HG03565 (cell line): Measurements from ENCODE around the gene PIK3CB.
"Not testable (repeated sequence)": the region's sequence is repeated elsewhere in the genome, so short reads cannot be mapped to it uniquely, and the experiment has no call there.

Source experiments
- ATAC-seq: cut with Tn5 transposase; IDR thresholded peaks from one replicate; pipeline ENCODE4 v1.9.1; 2021; ENCODE audit warnings: mild to moderate bottlenecking, moderate library complexity; ENCODE audit not compliant: unreplicated experiment

The PIK3CB gene

GRCh38 chr3:138687236-138687635 lies 147.5 kb downstream of the PIK3CB start:
- peak; percentile 14 for ATAC-seq

GRCh38 chr3:138686771-138687221 lies 147.9 kb downstream of the PIK3CB start:
- ATAC-seq: peak; percentile 98

GRCh38 chr3:138684396-138684795 lies 150.3 kb downstream of the PIK3CB start:
- no peak for ATAC-seq

- ATAC-seq: no peak
Measured at GRCh38 chr3:138682648-138683047, 152.1 kb downstream of the PIK3CB start.

DNA sequence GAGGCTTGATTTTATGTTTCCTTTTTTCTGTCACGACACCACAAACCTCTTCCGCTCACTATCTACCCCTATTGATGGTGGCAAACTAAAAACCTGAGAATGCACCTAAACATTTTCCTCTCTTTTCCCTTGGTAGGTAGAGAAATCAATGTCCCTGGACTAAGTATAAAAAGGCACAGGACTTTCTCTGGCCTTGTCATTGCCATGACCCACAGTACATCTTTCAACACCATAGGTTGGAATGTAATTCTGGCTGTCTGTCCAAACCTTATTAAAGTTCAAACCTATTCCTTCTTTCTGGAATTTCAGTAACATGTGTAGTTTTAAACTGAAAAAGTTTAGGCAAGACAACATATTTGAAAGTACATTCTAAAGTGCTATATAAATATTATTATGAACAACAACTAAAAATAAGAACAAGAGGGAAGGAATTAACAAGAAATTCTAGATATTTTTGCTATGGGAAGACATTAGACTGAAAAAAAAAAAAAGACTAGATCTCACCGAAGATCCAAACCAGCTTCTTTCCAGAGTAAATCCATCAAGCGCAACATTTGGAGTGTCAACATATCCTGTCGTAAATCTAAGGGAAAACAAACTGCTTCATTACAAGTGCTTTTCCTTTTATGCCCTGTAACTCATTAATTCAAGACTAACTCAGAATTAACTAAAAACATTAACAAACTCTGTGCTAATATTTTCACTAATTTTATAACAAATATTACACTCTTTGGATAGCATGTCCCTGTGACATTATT lies 153.1 kb downstream of the PIK3CB start:
- no peak for ATAC-seq

DNA sequence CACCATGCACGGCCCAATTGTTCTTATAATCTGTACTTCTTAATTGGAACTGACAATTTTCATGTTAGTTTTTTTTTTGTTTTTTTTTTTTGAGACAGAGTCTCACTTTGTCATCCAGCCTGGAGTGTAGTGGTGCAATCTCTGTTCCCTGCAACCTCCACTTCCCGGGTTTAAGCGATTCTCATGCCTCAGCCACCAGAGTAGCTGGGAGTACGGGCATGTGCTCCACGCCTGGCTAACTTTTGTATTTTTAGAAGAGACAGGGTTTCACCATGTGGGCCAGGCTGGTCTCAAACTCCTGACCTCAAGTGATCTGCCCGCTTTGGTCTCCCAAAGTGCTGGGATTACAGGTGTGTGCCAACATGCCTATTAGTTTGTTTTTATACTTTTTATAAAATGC lies 153.8 kb downstream of the PIK3CB start:
- not testable (repeated sequence) for ATAC-seq

DNA sequence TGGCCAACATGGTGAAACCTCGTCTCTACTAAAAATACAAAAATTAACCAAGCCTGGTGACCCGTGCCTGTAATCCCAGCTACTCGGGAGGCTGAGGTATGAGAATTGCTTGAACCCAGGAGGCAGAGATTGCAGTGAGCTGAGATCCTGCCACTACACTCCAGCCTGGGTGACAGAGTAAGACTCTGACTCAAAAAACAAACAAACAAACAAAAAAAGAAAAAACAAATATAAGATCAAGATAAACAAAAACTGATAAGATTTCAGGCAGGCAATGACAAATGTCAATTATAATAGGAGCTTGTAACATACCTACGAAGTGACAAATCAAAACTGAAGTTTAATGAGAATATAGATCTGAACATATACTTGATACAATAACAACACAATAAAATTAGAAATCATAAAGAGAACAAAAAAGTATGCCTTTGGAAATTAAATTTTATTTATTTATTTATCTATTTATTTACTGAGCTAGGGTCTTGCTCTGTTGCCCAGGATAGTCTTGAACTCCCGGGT lies 155.8 kb downstream of the PIK3CB start:
- ATAC-seq: no peak

DNA sequence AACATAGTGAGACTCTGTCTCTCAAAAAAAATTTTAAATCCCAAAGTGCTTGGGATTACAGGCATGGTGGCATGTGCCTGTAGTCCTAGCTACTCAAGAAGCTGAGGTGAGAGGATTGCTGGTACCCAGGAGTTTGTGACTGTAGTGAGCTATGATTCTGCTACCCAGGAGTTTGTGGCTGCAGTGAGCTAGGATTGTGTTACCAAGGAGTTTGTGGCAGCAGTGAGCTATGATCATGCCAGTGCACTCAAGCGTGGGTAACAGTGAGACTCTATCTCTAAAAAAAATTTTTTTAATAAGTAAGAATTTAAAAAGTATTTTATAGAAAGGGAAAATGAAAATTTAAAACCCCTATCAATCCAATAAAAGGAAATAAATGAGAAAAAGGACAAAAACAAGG lies 156.6 kb downstream of the PIK3CB start:
- no peak for ATAC-seq

DNA sequence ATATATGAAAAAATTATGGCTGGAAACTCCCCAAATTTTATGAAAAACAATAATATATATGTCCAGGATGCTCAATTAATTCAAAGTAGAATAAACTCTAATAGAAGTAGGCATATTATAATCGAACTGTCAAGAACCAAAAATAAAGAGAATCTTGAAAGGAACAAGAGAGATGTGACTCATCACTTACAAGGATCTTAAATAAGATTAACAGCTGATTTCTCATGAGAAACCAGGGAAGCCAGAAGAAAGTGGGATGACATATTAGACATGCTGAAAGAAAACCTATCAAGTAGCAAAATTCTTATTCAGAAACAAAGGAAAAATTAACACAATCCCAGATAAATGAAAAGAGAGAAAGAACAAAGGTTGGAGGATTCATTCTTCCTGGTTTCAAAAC lies 159.3 kb downstream of the PIK3CB start:
- no peak for ATAC-seq

- no peak for ATAC-seq
Measured at GRCh38 chr3:138673641-138674530, 160.8 kb downstream of the PIK3CB start.

GRCh38 chr3:138670407-138670806 lies 164.3 kb downstream of the PIK3CB start:
- ATAC-seq: no peak

- ATAC-seq: no peak
Measured at GRCh38 chr3:138668107-138668506, 166.6 kb downstream of the PIK3CB start.

DNA sequence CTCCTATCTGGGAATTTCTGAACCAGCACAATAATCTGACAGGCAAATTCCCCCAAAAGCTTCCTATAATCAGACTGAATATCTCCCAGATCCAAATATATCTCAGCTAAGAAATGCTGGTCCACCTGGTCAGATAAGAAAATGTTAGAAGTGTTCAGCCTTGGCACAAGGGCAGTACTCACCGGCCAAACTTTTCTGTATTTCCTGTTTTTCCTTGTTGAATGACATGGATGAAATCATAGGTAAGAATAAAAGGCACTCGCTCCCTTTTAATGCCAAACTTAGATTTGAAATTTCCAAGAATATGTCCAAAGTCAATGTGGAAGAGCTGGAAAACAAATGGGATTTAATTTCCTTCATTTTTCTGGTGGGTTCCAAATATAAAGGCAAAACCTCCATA lies 177.2 kb downstream of the PIK3CB start:
- ATAC-seq: no peak

- no peak for ATAC-seq
Measured at GRCh38 chr3:138653567-138653966, 181.2 kb downstream of the PIK3CB start.

DNA sequence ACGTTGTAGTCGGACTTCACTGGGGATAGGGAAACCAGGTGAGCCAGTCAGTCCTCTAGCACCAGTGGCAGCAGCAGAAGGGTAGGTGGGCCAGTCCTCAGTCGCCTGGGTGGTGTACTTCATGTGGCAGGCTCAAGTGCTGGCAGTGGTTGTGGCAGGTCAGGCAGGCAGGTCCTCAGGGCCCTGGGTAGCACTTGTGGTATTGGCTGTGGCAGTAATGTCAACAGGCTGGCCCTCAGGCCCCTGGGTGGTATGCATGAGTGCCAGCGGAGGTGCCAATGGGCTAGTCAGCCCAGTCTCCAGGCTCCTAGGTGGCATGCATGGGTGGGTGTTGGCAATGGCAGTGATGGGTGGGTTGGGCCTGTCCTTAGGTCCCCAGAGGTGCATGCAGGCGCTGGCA lies 185.6 kb downstream of the PIK3CB start:
- no peak for ATAC-seq

DNA sequence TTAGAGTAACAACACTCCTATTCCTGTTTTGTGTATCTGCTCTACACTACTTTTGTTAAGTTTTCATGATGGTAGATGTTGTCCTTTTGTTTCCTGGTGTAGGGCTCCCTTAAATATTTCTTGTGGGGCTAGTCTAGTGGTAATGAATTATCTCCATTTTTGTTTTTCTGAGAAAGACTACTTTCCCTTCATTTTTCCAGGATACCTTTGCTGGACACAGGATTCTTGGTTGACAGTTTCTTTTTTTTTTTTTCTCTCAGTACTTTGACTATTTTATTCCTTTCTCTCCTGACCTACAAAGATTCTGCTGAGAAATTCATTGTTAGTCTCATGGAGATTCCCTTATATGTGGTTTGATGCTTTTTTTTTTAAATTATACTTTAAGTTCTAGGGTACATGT lies 188.2 kb downstream of the PIK3CB start:
- ATAC-seq: no peak

GRCh38 chr3:138646008-138646407 lies 188.7 kb downstream of the PIK3CB start:
- ATAC-seq: no peak

- no peak for ATAC-seq
Measured at GRCh38 chr3:138642927-138643253, 191.8 kb downstream of the PIK3CB start.

GRCh38 chr3:138642226-138642926 lies 192.4 kb downstream of the PIK3CB start:
- no peak for ATAC-seq

DNA sequence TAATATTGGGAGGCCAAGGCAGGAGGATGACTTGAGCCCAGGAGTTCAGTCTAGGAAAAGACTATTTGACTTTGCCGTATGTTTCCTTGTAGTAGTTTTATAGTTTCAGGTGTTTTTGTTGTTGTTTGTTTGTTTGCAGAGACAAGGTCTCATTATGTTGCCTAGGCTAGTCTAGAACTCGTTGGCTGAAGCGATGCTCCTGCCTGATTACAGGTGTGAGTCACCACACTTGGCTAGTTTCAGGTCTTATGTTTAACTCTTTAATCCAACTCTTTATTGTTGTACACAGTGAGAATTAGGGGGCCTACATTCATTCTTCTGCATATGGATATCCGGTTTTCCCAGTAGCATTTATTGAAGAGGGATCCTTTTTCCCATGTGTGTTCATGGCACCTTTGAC lies 194.2 kb downstream of the PIK3CB start:
- no peak for ATAC-seq

DNA sequence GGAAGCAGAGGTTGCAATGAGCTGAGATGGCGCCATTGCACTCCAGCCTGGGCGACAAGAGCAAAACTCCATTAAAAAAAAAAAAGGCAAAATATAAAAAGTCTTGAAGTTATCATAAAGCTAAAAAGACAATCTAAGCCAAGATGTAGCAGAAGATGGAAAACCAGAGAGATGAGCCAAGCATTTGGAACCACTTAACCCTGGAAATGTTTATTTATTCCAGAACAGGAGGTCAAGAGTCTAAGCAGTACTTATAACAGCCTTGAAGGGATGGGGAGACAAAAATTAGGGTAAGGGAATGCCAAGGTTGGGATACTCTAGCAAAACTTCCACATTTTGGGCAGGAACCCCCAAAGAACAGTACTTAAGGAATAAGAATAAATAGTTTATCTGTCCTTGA lies 196.1 kb downstream of the PIK3CB start:
- no peak for ATAC-seq
